Uterus (tissue), 4 donors: ENCODE data around the gene SNIP1. TPM values are rescaled to one million over a fixed set of nuclear protein-coding genes. Genes with fewer than 3 reads are reported as not detected.
"Not testable (repeated sequence)": the region's sequence is repeated elsewhere in the genome, so short reads cannot be mapped to it uniquely, and the experiment has no call there.

Experiments
- DNase-seq, 2 donors: peaks; one replicate each; pipeline ENCODE4 v3.0.0-alpha.2; 2019 to 2020
- H3K27ac ChIP-seq, 2 donors: fragments of 200-600 bp; sonication (generic); 1 replicate in 1 of 2; 2 replicates in 1 of 2; pipeline ENCODE4 v1.5.1; 2016 to 2018
- H3K27me3 ChIP-seq, 2 donors: fragments of 200-600 bp; sonication (generic); one replicate each; pipeline ENCODE4 v1.5.1; 2018 to 2019; ENCODE audit warnings: control low read depth in 1 of 2
- H3K36me3 ChIP-seq, 2 donors: fragments of 200-600 bp; sonication (generic); one replicate each; pipeline ENCODE4 v1.5.1; 2019; ENCODE audit warnings: control low read depth in 1 of 2
- H3K4me1 ChIP-seq, 2 donors: fragments of 200-600 bp; sonication (generic); one replicate each; pipeline ENCODE4 v1.5.1; 2018 to 2019; ENCODE audit warnings: control low read depth in 1 of 2
- H3K4me3 ChIP-seq, 2 donors: fragments of 200-600 bp; sonication (generic); 1 replicate in 1 of 2; 2 replicates in 1 of 2; pipeline ENCODE4 v1.5.1; 2018 to 2019; ENCODE audit warnings: mild to moderate bottlenecking in 1 of 2
- H3K9me3 ChIP-seq, 2 donors: fragments of 200-600 bp; sonication (generic); one replicate each; pipeline ENCODE4 v1.5.1; 2019; ENCODE audit warnings: control low read depth in 1 of 2
- POLR2A ChIP-seq, 2 donors: fragments of 450-650 bp; IDR thresholded peaks; one replicate each; pipeline ENCODE4 v1.6.1; 2016; ENCODE audit warnings: antibody characterized with exemption in 2 of 2, mild to moderate bottlenecking in 1 of 2, moderate library complexity in 1 of 2
- intact Hi-C: fragments of 100-400 bp; cut with DNase I; formaldehyde crosslinking; loops from one replicate; pipeline ENCODE4 v1.15.1; 2023; ENCODE audit warnings: low total_unique reads
- total RNA-seq, 4 donors: library from RNA; depleted of rRNA in 3 of 4; stranded (reverse); fragments of >200 nt in 3 of 4; gene quantifications; one replicate each; pipeline versions ENCODE4 v1.1.0 to v1.2.4, GENCODE V29; 2014 to 2023
- TF ChIP-seq, protein P1 (sequence below), 4 experiments: fragments of 200-600 bp in 2 of 4; fragments of 450-650 bp in 2 of 4; sonication (generic) in 2 of 4; IDR thresholded peaks; one replicate each; pipeline ENCODE4 v1.5.1; 2016 to 2019; ENCODE audit warnings: antibody characterized with exemption in 4 of 4, mild to moderate bottlenecking in 2 of 4, moderate library complexity in 1 of 4
- donor health status: DM: yes; HTN: yes; CAD: no.

Gene SNIP1
- total RNA-seq, 4 donors from 2014 or later = 2.0 to 21.2 (median 16.9) TPM

- Histone ChIP-seq H3K36me3 (no peaks in the 10 kb centered on the region), H3K27me3 (no peaks in the 10 kb centered on the region), H3K27ac (no peak overlapping the region), H3K4me3 (no peak overlapping the region), H3K4me1 (no peaks in the 10 kb centered on the region), H3K9me3 (no peaks in the 10 kb centered on the region)
- intact Hi-C loops = no loop called here
- DNase-seq = no peak
- TF ChIP-seq, protein P1, sequence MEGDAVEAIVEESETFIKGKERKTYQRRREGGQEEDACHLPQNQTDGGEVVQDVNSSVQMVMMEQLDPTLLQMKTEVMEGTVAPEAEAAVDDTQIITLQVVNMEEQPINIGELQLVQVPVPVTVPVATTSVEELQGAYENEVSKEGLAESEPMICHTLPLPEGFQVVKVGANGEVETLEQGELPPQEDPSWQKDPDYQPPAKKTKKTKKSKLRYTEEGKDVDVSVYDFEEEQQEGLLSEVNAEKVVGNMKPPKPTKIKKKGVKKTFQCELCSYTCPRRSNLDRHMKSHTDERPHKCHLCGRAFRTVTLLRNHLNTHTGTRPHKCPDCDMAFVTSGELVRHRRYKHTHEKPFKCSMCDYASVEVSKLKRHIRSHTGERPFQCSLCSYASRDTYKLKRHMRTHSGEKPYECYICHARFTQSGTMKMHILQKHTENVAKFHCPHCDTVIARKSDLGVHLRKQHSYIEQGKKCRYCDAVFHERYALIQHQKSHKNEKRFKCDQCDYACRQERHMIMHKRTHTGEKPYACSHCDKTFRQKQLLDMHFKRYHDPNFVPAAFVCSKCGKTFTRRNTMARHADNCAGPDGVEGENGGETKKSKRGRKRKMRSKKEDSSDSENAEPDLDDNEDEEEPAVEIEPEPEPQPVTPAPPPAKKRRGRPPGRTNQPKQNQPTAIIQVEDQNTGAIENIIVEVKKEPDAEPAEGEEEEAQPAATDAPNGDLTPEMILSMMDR (IDR thresholded peaks at IDR 0.05) = no peak
- TF ChIP-seq POLR2A (IDR thresholded peaks at IDR 0.05) = no peak
Observed at GRCh38 chr1:37564892-37565291, 10.8 kb upstream of the SNIP1 start.

DNA sequence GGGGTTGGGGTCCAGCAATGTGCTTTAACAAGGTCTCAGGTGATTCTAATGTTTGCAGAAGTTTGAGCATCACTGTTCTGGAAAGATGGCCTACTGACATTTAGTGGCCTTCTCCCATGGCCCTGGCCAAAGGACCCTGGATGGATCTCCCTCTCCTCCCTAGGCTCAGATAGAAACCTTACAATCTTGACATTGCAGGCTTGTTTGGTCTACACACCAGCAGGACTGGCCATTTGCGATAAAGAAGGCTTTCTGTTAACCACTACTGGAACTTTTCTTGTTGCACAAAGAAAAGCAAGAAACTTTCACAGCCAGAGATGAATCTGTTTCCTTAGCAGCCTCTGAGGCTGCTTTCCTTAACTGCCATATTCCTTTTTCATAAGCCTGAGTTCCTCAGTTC lies 8.9 kb upstream of the SNIP1 start:
- Histone ChIP-seq H3K27ac (no peak overlapping the region), H3K36me3 (no peaks in the 10 kb centered on the region), H3K4me3 (no peak overlapping the region), H3K4me1 (no peaks in the 10 kb centered on the region), H3K27me3 (no peaks in the 10 kb centered on the region), H3K9me3 (no peaks in the 10 kb centered on the region)
- intact Hi-C loops = no loop called here
- DNase-seq = no peak
- TF ChIP-seq, protein P1 (IDR thresholded peaks at IDR 0.05) = no peak
- TF ChIP-seq POLR2A (IDR thresholded peaks at IDR 0.05) = no peak

DNA sequence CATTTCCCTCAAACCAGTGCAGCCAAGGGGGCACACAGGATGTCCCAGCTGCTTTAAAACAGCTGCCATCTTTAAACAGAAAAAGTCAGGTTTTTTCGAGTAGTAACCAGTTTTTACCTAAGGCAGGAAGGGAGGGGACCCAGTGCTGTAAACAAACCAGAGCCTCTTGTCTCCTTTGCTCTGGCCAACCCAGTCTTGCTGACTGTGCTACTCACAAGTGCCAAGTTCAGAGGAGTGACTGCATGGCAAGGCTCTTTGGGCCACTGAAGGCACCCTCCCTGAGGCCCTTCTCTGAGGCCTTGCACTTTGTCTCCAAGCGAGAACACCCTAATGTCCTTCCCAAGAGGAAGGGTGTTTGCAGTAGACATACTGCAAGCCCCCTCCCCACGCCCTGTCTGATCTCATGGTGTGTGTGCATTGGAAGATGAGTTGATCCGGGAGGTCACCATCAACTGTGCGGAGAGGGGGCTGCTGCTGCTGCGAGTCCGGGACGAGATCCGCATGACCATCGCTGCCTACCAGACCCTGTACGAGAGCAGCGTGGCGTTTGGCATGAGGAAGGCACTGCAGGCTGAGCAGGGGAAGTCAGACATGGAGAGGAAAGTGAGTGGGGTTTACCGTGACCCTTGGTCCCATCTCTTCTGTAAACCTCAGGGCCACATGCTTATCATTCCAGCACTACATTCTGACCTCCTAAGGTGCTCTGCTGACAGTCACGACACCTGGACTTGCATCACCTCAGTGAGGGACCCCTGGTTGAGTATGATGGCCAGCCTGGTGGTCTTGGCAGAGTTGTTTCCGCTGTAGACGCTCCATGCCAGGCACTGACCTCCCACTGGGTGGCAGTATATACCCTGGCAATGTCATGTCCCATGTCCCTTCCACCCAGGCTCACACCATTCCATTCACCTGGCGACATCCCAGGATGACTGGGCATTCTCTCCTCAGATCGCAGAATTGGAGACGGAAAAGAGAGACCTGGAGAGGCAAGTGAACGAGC lies 7.3 kb upstream of the SNIP1 start:
- H3K4me1 ChIP-seq = no peaks in the 10 kb centered on the region
- H3K4me3 ChIP-seq = no peak overlapping the region
- H3K27me3 ChIP-seq = no peaks in the 10 kb centered on the region
- H3K9me3 ChIP-seq = no peaks in the 10 kb centered on the region
- H3K27ac ChIP-seq = no peak overlapping the region
- no peaks in the 10 kb centered on the region for H3K36me3 ChIP-seq
- intact Hi-C loops = no loop called here
- TF ChIP-seq, protein P1 (IDR thresholded peaks at IDR 0.05) = peak; percentile 24 to 60 (median 54)
- no peak for TF ChIP-seq POLR2A (IDR thresholded peaks at IDR 0.05)
- DNase-seq = peak; percentile 46 to 51

DNA sequence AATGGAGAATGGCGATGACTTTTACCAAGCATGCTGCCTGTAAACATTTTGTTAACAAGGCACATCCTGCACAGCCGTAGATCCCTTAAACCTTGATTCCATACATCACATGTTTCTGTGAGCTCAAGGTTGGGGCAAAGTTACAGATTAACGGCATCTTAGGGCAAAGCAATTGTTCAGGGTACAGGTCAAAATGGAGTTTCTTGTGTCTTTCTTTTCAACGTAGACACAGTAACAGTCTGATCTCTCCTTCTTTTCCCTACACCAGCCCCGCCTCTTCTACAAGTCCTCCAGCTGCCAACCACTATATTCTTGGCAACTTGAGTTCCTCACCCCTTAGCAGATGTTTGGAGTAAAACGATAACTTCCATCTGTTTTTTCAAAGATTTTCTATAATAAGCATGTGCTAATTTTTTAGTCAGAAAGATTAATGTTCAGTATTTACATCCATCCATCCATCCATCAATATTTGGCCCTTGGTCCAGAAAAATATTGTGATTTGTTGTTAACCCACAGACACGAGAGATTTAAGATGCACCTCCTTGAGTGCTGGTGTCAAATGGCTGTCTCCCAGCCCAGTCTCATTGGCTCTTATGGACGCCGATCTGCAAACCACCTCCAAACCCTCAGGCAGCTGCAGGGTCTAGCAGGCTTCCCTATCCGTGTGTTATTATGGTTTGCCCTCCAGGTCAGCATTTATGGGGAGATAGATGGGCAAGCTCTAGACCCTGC lies 6.5 kb upstream of the SNIP1 start:
- H3K36me3 ChIP-seq = no peaks in the 10 kb centered on the region
- no peak overlapping the region for H3K4me3 ChIP-seq
- no peaks in the 10 kb centered on the region for H3K27me3 ChIP-seq
- no peaks in the 10 kb centered on the region for H3K9me3 ChIP-seq
- DNase-seq = no peak
- no peak overlapping the region for H3K27ac ChIP-seq
- TF ChIP-seq, protein P1 (IDR thresholded peaks at IDR 0.05) = no peak
- no peak for TF ChIP-seq POLR2A (IDR thresholded peaks at IDR 0.05)
- intact Hi-C loops = no loop called here
- H3K4me1 ChIP-seq = no peaks in the 10 kb centered on the region

GRCh38 chr1:37559957-37560379 lies 5.9 kb upstream of the SNIP1 start:
- H3K36me3 ChIP-seq, H3K4me3 ChIP-seq, H3K27ac ChIP-seq, DNase-seq, intact Hi-C loops, H3K4me1 ChIP-seq, H3K9me3 ChIP-seq, H3K27me3 ChIP-seq: not testable (repeated sequence)
